ENCODE results near the gene JAKMIP1. TPM values are rescaled to one million over a fixed set of nuclear protein-coding genes. Genes with fewer than 3 reads are reported as not detected.

Gene JAKMIP1
- polyA plus RNA-seq, 1 donor from 2014 or later = 15.3 TPM

- Histone ChIP-seq H3K79me2 (replicated peaks; ENCODE audit: insufficient read depth, low read length) (no peaks in the 10 kb centered on the region), H3K4me2 (ENCODE audit: low read length) (no peak overlapping the region), H3K36me3 (ENCODE audit: insufficient read depth, low read length) (no peaks in the 10 kb centered on the region), H3K9me3 (ENCODE audit: low read length) (no peaks in the 10 kb centered on the region), H3K4me3 (ENCODE audit: low read length) (no peak overlapping the region), H3K27me3 (ENCODE audit: insufficient read depth, low read depth, low read length) (no peaks in the 10 kb centered on the region), H3K27ac (ENCODE audit: low read length) (no peak overlapping the region), H3K9me2 (ENCODE audit: insufficient read depth, low read length) (no peaks in the 10 kb centered on the region), H3K9ac (ENCODE audit: low read length) (no peak overlapping the region), H3F3A (ENCODE audit: insufficient read depth, low read length, poor library complexity, severe bottlenecking) (no peaks in the 10 kb centered on the region), H2AFZ (ENCODE audit: low read depth, low read length) (no peak overlapping the region), H4K20me1 (ENCODE audit: insufficient read depth) (no peaks in the 10 kb centered on the region)
- no peak for TF ChIP-seq MXI1 (conservative IDR thresholded peaks at IDR 0.05; ENCODE audit: poor library complexity, severe bottlenecking)
- TF ChIP-seq SMC3 (conservative IDR thresholded peaks at IDR 0.05; ENCODE audit: poor library complexity) = no peak
- no peak for TF ChIP-seq POLR2AphosphoS5 (IDR thresholded peaks at IDR 0.05)
- no peak for TF ChIP-seq EZH2 (IDR thresholded peaks at IDR 0.05; ENCODE audit: borderline replicate concordance, insufficient read depth, low read length, poor library complexity, severe bottlenecking)
- no peak for TF ChIP-seq RAD21 (conservative IDR thresholded peaks at IDR 0.05)
Observed at GRCh38 chr4:6107114-6107791, 93.1 kb downstream of the JAKMIP1 start.

DNA sequence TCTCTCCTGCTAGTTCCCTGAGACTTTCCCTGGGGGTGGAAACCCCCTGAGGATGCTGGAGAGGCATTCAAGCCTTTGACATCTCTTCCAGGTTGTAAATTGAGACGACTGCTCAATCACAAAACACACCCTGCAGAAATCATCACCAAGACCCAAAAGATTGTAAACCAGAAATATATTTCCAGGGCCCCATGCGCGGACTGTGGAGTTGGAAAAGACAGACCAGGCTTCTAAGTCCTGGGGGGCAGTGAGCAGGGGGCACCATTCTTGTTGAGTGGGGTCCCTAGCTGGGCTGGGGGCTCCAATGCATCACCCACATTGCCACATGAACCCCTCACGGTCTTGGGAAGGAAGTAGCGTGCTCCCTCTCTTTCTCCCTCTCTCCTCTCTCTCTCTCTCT is 94.2 kb downstream of the JAKMIP1 start:
- H3K79me2 ChIP-seq (replicated peaks; ENCODE audit: insufficient read depth, low read length) = no peaks in the 10 kb centered on the region

More for the DNA sequence above, 94.2 kb downstream of the JAKMIP1 start:
- Histone ChIP-seq H3K36me3 (ENCODE audit: insufficient read depth, low read length) (no peaks in the 10 kb centered on the region), H3K4me2 (ENCODE audit: low read length) (no peak overlapping the region), H3K9me2 (ENCODE audit: insufficient read depth, low read length) (no peaks in the 10 kb centered on the region), H2AFZ (ENCODE audit: low read depth, low read length) (no peak overlapping the region), H3K9me3 (ENCODE audit: low read length) (no peaks in the 10 kb centered on the region), H4K20me1 (ENCODE audit: insufficient read depth) (no peaks in the 10 kb centered on the region), H3K9ac (ENCODE audit: low read length) (no peak overlapping the region), H3K27me3 (ENCODE audit: insufficient read depth, low read depth, low read length) (no peaks in the 10 kb centered on the region), H3K27ac (ENCODE audit: low read length) (no peak overlapping the region), H3K4me3 (ENCODE audit: low read length) (no peak overlapping the region), H3F3A (ENCODE audit: insufficient read depth, low read length, poor library complexity, severe bottlenecking) (no peaks in the 10 kb centered on the region)
- TF ChIP-seq, protein P1, sequence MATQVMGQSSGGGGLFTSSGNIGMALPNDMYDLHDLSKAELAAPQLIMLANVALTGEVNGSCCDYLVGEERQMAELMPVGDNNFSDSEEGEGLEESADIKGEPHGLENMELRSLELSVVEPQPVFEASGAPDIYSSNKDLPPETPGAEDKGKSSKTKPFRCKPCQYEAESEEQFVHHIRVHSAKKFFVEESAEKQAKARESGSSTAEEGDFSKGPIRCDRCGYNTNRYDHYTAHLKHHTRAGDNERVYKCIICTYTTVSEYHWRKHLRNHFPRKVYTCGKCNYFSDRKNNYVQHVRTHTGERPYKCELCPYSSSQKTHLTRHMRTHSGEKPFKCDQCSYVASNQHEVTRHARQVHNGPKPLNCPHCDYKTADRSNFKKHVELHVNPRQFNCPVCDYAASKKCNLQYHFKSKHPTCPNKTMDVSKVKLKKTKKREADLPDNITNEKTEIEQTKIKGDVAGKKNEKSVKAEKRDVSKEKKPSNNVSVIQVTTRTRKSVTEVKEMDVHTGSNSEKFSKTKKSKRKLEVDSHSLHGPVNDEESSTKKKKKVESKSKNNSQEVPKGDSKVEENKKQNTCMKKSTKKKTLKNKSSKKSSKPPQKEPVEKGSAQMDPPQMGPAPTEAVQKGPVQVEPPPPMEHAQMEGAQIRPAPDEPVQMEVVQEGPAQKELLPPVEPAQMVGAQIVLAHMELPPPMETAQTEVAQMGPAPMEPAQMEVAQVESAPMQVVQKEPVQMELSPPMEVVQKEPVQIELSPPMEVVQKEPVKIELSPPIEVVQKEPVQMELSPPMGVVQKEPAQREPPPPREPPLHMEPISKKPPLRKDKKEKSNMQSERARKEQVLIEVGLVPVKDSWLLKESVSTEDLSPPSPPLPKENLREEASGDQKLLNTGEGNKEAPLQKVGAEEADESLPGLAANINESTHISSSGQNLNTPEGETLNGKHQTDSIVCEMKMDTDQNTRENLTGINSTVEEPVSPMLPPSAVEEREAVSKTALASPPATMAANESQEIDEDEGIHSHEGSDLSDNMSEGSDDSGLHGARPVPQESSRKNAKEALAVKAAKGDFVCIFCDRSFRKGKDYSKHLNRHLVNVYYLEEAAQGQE (IDR thresholded peaks at IDR 0.05; ENCODE audit: borderline replicate concordance) = no peak
- TF ChIP-seq MXI1 (conservative IDR thresholded peaks at IDR 0.05; ENCODE audit: poor library complexity, severe bottlenecking) (no peak), EZH2 (IDR thresholded peaks at IDR 0.05; ENCODE audit: borderline replicate concordance, insufficient read depth, low read length, poor library complexity, severe bottlenecking) (no peak), EP300 (conservative IDR thresholded peaks at IDR 0.05; ENCODE audit: poor library complexity, severe bottlenecking) (no peak), TAF1 (IDR thresholded peaks at IDR 0.05; ENCODE audit: low read depth) (no peak), RAD21 (conservative IDR thresholded peaks at IDR 0.05) (no peak), CTCF (IDR thresholded peaks at IDR 0.05; ENCODE audit: poor library complexity, severe bottlenecking) (no peak), SMC3 (conservative IDR thresholded peaks at IDR 0.05; ENCODE audit: poor library complexity) (no peak), POLR2AphosphoS5 (IDR thresholded peaks at IDR 0.05) (no peak)

All from neural cell (in vitro differentiated cells).